Measurements from ENCODE around the gene CD99. TPM values are rescaled to one million over a fixed set of nuclear protein-coding genes. Genes with fewer than 3 reads are reported as not detected.

The CD99 gene
- total RNA-seq, 2 donors from 2014 or later, result 490 to 527 TPM

DNA sequence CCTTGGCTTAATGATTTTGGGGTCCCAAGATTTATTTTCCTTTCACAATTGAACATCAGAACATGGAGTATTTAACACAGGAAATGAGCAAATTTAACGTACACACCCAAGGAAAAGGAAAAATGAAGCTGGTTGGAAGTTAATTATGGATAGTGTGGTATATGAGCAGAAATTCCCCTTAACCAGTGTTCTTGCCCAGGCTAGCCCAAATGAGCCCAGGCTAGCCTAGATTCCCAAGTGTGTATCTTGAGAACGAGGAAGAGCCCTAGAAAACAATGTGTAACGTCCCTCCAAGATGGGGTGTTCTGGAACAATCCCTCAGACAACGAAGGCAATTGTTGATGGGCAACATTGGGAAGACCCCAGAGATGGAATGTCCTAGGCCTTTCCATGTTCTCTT is 94.4 kb downstream of the CD99 start:
- Histone ChIP-seq H3K4me1 (ENCODE audit: control insufficient read depth in 1 of 2, low read depth in 2 of 2) (no peaks in the 10 kb centered on the region), H3K27me3 (replicated peaks; ENCODE audit: insufficient read depth) (no peaks in the 10 kb centered on the region), H3K4me3 (no peak overlapping the region), H3K9me3 (no peaks in the 10 kb centered on the region), H3K27ac (no peak overlapping the region), H3K36me3 (no peaks in the 10 kb centered on the region)
- ATAC-seq (ENCODE audit: insufficient number of reproducible peaks, low FRiP score, low read depth) (no peak), DNase-seq (ENCODE audit: low spot score) (no peak)
- TF ChIP-seq CTCF (IDR thresholded peaks at IDR 0.05), result no peak

GRCh38 chrX:2788980-2789379 is 97.9 kb downstream of the CD99 start:
- Histone ChIP-seq H3K36me3 (no peaks in the 10 kb centered on the region), H3K9me3 (no peaks in the 10 kb centered on the region), H3K4me1 (ENCODE audit: control insufficient read depth in 1 of 2, low read depth in 2 of 2) (no peaks in the 10 kb centered on the region), H3K4me3 (no peak overlapping the region), H3K27me3 (replicated peaks; ENCODE audit: insufficient read depth) (no peaks in the 10 kb centered on the region), H3K27ac (no peak overlapping the region)
- DNase-seq (ENCODE audit: low spot score), result no peak
- TF ChIP-seq CTCF (IDR thresholded peaks at IDR 0.05), result no peak
- ATAC-seq (ENCODE audit: insufficient number of reproducible peaks, low FRiP score, low read depth), result no peak

DNA sequence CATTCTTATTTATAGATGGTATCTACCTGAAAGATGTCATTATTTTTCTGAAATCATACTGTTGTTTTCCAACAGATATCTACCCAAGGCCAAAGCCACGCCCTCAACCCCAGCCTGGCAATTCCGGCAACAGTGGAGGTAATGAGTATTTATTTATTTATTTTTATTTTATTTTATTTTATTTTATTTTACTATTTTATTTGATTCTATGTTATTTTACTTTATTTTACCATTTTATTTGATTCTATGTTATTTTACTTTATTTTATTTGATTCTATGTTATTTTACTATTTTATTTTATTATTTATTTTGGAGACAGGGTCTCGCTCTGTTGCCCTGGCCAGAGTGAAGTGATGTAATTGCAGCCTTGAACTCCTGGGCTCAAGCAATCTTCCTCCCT is 98.5 kb downstream of the CD99 start:
- no peak for DNase-seq (ENCODE audit: low spot score)
- Histone ChIP-seq H3K9me3 (no peaks in the 10 kb centered on the region), H3K4me1 (ENCODE audit: control insufficient read depth in 1 of 2, low read depth in 2 of 2) (no peaks in the 10 kb centered on the region), H3K4me3 (no peak overlapping the region), H3K36me3 (no peaks in the 10 kb centered on the region), H3K27ac (no peak overlapping the region), H3K27me3 (replicated peaks; ENCODE audit: insufficient read depth) (no peaks in the 10 kb centered on the region)
- TF ChIP-seq CTCF (IDR thresholded peaks at IDR 0.05), result no peak
- ATAC-seq (ENCODE audit: insufficient number of reproducible peaks, low FRiP score, low read depth), result no peak

Other genes starting within 250 kb of the CD99 start
- 10 to 100 TPM; 14.9 to 16.8 TPM for gene DHRSX, start 190.3 kb upstream of the CD99 start, total RNA-seq
- gene ZBED1, start 190.3 kb upstream of the CD99 start, total RNA-seq, result 10 to 100 TPM; 39.7 to 54.5 TPM
- 10 to 100 TPM; 18.1 to 29.6 TPM for gene XG, start 60.7 kb downstream of the CD99 start, total RNA-seq
- gene GYG2, start 137.6 kb downstream of the CD99 start, total RNA-seq, result 1 to 10 TPM in 1 of 2 donors, under 1 TPM in 1; 0.41 to 1.5 TPM
- gene ARSD, start 238.0 kb downstream of the CD99 start, total RNA-seq, result 10 to 100 TPM; 13.2 to 25.3 TPM